GOT3 (cell line): ENCODE measurements around the gene LOX.
"Not testable (repeated sequence)": the region's sequence is repeated elsewhere in the genome, so short reads cannot be mapped to it uniquely, and the experiment has no call there.

Experiments
- DNase-seq: peaks from one replicate; lab custom pipeline; 2025; ENCODE audit warnings: mixed read lengths; lab: John Stamatoyannopoulos, UW

LOX gene

GRCh38 chr5:122099060-122099790 lies 21.2 kb upstream of the LOX start:
- DNase-seq, result no peak

DNA sequence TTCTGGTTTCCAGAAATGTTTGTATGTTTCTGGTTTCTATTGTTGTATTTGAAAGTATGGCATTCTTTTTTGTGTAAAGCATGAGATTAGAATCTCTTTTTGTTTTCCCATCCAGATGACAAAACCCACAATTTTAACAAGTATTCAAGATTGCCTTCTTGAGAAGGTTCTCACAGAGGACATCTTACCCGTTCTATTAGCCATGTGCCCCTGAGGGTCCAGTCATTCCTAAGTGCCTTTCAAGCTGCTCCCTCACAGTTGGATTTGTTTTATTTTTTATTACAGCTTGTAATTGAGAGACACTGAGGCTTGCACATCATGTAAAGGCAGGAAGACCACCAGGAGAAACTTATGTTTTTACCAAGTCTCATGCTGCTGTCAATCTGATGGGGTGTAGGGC lies 19.3 kb upstream of the LOX start:
- DNase-seq, result no peak

DNA sequence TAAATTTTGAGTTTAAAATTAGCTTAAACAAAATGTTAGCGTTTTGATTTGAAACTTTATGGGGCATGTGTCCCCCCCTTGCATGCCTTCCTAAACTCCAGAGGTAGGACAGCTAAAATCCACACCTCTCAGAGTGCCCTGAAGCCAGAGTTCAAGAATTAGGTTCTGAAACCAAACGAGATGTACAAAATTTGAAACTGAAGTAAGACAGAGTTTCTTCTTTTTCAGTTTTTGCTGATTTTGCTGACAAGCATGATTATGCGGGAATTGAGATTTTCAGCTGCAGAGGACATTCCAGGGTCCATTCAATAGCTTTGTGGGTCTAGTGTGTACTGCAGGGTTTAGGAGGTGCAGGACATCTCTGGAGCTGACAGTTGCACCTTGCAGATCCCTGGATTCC lies 17.1 kb upstream of the LOX start:
- no peak for DNase-seq

DNA sequence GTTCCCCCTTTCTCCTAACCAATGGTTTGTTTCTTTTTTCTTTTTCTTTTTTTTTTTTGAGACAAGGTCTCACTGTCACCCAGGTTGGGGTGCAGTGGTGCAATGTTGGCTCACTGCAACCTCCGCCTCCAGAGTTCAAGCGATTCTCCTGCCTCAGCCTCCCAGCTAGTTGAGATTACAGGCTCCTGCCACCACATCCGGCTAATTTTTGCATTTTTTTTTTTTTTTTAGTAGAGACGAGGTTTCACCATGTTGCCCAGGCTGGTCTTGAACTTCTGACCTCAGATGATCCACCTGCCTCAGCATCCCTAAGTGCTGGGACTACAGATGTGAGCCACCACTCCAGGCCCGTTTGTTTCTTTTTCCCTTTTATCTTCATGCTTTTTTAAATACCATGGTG lies 16.2 kb upstream of the LOX start:
- not testable (repeated sequence) for DNase-seq

DNA sequence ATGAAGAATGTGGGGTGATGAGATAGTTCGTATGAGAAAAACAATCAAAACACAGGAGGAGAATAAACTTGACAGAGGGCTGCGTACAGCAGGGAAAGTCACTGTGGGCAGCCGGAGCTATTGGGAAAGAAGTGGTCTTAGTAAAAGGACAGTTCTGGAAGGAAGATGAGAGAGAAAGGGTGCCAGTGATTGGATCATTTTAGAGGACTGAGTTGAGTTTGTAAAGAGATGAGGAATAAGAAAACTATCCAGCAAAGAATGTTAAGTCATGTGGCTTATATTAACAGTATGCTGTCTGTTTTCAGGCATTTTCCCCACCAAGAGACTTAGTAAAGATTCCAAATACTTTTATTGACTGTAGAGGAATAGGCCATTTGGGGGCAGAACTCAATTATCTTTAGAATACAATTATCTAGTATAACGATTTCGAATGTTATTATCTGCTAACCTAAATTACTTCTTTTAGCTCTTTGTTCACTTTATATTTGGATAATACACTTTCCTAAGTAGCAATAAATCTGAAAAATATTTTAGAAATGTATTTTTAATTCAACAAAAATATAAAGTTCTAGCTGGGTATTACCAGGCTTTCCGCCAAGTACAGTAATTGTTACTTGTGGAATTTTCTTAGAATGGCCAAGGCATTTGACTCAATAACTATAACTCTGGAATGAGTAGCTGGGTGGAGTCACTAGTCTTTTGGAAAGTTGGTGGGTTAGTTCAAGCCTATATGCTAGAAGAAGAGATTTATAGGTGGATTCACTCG lies 15.5 kb upstream of the LOX start:
- DNase-seq, result no peak

DNA sequence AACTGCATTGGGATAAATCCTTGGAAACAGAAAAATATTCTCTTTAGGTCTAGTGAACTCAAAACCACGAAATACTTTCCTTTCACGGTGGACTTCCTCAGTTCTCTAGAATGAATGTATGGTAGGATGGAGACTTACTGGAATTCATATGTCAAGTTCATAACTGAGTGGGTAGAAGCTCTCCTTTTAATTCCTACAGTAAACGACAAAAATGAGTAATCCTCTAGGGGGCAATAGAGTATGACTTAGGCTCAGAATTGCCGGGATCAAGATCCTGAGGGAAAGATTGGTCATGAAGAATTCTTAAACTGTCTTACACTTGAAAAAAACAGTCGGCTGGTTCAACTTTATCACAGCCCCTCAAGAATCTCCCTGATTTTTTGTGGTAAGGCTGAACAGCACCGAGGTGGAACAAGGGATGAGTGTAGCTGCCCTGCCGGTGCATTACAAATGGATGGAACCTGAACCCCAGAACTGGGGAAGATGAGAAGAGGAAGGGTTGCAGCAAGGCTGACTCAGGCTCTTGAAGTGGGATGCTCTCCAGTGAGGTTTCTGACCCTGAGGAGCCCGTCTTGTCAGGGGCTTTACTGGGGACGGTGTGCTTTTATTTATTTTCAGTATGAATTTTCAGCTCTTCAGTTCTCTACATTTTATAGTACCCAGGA lies 14.0 kb upstream of the LOX start:
- DNase-seq, result no peak

- no peak for DNase-seq
These were observed 11.3 kb upstream of the LOX start for GRCh38 chr5:122089096-122090013.

DNA sequence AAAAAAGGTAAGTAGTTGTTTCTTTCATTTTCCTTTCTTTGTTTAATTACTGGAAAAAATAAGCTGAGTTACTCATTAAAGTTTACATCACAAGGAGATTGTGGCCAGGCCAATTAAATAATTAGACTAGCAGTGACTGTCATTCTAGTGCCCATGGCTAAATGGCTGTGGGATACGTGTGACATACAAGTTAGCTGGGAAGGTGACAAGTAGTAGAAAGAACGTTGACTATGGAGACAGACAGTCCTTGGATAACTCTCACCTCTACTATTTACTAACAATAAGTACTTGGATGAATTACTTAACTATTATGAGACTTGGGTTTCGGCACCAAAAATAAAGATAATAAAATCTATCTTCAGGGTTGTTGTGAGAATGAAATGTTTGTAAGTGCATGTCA lies 7.0 kb upstream of the LOX start:
- no peak for DNase-seq

- no peak for DNase-seq
These were observed 5.5 kb upstream of the LOX start for GRCh38 chr5:122083535-122083934.

DNA sequence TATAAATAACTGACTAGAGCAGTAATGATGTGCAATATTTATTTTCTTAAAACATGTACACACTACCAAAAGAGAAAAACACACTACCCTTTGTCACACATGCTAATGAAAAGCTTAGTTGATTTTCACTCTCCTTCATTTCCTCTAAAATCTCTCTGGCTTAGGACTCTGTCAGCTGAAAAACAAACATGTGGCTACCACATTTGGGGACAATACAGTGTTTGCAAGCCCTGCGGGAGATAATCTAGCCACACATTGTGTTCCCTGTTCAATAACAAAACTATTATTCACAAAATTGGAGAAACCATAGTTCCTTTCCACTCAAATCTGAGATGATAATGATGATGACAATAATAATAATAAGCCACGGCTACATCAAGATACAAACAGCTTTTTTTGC lies 3.5 kb upstream of the LOX start:
- no peak for DNase-seq

DNA sequence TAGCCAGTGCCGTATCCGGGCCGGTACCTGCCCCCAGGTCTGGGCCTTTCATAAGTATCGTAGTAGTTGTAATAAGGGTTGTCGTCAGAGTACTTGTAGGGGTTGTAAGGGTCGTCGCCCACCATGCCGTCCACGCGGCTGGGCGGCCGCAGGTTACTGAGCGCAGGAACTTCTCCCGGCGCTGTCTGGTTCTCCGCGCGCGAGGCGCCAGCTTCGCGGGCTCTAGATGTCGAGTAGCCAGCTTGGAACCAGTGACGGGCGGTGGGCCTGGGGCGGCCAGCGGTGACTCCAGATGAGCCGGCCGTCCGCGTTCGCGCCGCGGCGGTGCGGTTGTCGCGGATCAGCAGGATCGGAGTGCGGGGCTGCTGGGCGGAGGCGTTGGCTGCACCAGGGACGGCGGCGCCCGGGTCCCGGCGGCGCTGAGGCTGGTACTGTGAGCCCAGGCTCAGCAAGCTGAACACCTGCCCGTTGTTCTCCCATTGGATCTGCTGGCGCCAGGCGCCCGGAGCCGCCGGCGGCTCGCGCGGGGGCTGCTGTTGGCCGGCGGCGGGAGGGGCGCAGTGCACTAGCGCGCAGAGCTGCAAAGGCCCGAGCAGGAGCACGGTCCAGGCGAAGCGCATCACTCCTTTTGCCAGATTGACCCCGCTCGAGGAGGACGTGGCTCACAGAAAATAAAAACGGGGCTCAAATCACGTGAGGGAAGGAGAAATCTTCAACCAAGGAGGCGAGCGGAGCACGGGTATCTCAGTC lies 518 bp downstream of the LOX start:
- no peak for DNase-seq

DNA sequence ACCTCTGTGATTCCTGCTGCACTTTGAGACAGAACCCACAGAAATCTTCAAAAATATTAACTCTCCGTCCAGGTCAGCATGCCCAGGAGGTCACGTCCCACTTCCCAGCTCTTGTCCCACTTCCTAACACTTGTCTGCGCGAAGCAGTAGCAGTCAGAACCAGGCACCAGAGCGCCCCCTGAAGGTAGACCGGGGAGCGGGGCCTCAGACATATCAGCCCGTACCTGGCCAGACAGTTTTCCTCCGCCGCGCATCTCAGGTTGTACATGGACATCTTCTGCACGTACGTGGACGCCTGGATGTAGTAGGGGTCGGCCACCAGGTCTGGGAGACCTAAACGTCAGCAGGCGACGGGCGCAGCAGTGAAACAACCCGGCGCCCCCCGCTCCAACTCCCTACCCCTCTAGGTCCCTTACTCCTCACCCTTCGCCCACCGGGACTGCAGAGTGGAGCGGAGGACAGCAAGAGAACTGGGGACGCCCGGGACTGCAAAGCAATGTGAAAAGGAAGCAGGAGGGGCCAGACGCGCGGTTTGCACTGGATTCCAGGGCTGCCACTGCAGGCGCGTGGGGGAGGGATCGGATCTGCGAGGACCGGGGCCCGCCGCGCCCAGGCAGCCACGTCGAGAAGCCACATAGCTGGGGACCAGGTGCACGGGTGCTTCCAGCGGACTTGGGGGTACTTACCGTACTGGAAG lies 1.2 kb downstream of the LOX start:
- DNase-seq, result peak; percentile 40

DNA sequence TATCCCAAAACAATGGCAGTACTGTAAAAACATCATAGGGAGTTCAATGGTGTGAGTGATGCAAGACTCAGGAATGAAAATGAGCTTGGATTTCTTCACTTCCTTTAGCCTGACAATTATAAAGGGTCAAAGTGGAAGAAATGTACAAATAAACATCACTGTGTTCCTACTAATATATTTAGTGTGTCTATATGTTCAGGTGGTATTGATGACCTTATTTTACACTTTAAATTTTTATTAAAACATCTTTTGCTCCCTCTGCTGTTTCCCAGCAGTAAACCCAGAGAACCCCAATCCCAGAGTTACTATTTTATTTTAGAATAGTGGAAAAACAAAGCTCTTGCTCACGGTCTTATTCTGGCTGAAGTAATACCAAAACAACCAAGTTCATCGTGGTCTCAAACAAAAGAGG lies 2.0 kb downstream of the LOX start:
- no peak for DNase-seq

DNA sequence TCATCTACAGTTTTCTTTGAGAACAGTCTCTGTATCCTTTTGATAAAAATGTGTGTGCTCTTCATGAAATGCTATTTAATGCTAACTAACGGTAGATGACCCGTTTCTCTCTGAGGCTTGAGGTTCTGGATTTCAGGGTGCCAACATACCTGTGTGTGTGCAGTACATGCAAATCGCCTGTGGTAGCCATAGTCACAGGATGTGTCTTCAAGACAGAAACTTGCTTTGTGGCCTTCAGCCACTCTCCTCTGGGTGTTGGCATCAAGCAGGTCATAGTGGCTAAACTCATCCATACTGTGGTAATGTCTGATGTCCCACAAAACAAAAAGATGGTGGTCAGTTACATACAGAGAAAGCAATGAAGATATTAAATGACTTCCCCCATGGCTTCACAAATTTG lies 4.2 kb downstream of the LOX start:
- DNase-seq, result no peak

- no peak for DNase-seq
These were observed 5.0 kb downstream of the LOX start for GRCh38 chr5:122073018-122073417.

DNA sequence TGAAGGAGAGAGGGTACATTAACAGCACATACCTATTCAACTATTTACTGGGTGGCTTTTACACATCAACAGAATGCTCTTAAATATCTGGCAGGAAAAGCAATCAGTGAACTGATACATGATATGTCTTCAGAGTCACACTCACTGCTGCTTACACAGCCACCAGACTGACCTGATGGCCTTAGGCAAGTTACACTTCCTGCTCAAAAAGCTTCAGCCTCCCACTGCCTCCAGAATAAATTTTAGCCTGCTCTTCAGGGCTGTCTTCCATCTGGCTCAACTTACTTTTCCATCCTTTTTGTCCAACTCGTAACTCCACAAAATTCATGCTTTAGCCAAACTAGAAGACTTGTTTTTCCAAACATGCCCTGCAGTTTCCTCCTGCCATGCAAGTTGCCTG lies 10.7 kb downstream of the LOX start:
- no peak for DNase-seq

DNA sequence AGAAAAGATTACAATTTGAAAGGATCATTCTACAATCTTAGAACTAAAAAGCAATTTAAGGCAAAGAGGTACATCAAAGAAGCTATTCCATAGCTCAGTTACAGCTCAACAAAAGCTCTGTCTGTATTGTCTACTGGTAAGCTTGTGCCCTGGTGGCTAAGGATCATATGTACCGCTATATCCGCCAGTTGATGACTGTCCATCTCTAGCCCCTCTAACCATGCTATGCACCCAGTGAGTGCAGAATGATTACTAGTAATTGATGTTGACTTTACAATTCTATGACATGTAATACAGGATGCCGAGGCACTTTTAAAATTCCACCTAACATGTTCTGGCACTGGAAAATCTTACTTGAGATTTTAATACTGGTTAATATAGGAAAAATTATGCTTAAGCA lies 13.1 kb downstream of the LOX start:
- no peak for DNase-seq

GRCh38 chr5:122063836-122064235 lies 14.2 kb downstream of the LOX start:
- DNase-seq, result no peak

- DNase-seq, result no peak
These were observed 15.9 kb downstream of the LOX start for GRCh38 chr5:122062205-122062604.

GRCh38 chr5:122056913-122057312 lies 21.1 kb downstream of the LOX start:
- no peak for DNase-seq

DNA sequence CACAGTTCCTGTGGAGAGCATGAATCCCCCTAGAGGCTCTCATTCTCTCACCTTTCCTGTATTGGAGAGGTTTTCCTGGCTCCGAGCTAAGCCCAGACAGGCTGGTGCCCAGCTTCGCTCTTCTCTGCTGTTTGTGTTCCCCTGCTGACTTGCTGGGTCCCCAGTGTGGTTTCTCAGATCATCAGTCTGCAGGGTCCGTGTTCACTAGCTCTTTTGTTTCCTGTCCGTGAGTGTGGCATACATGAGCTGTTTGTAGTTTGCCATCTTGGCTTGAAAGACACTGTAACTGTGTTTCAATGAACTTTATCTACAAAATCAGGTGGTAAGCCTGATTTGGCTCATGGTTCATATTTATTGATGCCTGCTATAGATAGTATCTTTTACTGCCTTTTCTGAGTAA lies 23.8 kb downstream of the LOX start:
- DNase-seq, result no peak
